Sigmoid colon (tissue), 3 donors: ENCODE results near the gene BMP8B.

Source experiments
- POLR2A ChIP-seq, 2 donors: fragments of 450-650 bp; IDR thresholded peaks; one replicate each; pipeline ENCODE4 v1.6.1; 2016; ENCODE audit warnings: antibody characterized with exemption in 2 of 2, mild to moderate bottlenecking in 2 of 2, moderate library complexity in 2 of 2
- TF ChIP-seq, protein P1 (sequence below), 4 experiments: fragments of 450-650 bp in 3 of 4; fragments of 200-600 bp in 1 of 4; IDR thresholded peaks; one replicate each; pipeline ENCODE4 v1.5.1; 2016 to 2019; ENCODE audit warnings: antibody characterized with exemption in 4 of 4, mild to moderate bottlenecking in 3 of 4, moderate library complexity in 2 of 4

DNA sequence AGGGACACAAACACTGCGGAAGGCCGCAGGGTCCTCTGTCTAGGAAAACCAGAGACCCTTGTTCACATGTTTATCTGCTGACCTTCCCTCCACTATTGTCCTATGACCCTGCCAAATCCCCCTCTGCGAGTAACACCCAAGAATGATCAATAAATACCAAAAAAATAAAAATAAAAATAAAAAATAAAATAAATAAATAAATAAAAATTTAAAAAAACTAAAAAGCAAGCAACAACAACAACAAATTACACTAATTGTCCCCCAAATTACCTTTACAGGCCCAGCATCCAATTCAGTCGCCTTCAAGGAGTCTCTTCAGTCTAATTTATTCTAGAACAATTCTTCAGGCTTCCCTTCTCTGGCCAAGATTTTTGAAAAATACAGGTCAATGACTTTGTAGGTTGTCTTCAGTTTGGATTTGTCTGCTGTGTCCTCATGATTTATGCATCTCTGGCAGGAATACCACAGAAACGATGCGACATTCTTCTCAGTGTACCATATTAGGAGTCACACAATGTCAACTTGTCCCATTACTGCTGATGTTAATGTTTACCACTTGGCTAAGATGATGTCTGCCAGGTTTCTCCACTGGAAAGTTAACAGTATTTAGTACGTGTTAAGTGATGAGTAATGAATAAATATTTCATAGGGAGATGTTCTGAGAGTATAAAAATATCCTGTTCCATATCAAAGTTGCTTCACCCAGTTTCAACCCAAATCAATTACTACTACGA is 20.3 kb upstream of the BMP8B start:
- TF ChIP-seq, protein P1, sequence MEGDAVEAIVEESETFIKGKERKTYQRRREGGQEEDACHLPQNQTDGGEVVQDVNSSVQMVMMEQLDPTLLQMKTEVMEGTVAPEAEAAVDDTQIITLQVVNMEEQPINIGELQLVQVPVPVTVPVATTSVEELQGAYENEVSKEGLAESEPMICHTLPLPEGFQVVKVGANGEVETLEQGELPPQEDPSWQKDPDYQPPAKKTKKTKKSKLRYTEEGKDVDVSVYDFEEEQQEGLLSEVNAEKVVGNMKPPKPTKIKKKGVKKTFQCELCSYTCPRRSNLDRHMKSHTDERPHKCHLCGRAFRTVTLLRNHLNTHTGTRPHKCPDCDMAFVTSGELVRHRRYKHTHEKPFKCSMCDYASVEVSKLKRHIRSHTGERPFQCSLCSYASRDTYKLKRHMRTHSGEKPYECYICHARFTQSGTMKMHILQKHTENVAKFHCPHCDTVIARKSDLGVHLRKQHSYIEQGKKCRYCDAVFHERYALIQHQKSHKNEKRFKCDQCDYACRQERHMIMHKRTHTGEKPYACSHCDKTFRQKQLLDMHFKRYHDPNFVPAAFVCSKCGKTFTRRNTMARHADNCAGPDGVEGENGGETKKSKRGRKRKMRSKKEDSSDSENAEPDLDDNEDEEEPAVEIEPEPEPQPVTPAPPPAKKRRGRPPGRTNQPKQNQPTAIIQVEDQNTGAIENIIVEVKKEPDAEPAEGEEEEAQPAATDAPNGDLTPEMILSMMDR (IDR thresholded peaks at IDR 0.05) = no peak
- TF ChIP-seq POLR2A (IDR thresholded peaks at IDR 0.05) = no peak
